ENCODE results near the gene FAM227B. TPM values are rescaled to one million over a fixed set of nuclear protein-coding genes. Genes with fewer than 3 reads are reported as not detected.

Gene FAM227B
- total RNA-seq, 1 experiment from 2014 or later, result 1.9 TPM

GRCh38 chr15:49646891-49647290, 26.3 kb upstream of the FAM227B start:
- DNase-seq, result no peak
- Mint-ChIP-seq H3K4me3 (ENCODE audit: low read depth, unreplicated experiment) (no peak overlapping the region), H3K27me3 (ENCODE audit: unreplicated experiment) (no peaks in the 10 kb centered on the region), H3K4me1 (ENCODE audit: low read depth, unreplicated experiment) (no peaks in the 10 kb centered on the region), H3K9me3 (ENCODE audit: low read depth, unreplicated experiment) (no peaks in the 10 kb centered on the region), H3K27ac (ENCODE audit: unreplicated experiment) (no peak overlapping the region), H3K36me3 (ENCODE audit: insufficient read depth, unreplicated experiment) (no peaks in the 10 kb centered on the region)
- intact Hi-C loops (cut with micrococcal nuclease; ENCODE audit: unreplicated experiment), result no loop called here
- BruUV-seq (replicated peaks), result no TSS peak
- CTCF ChIA-PET, result interaction anchor here (0.6 kb wide), 1 partner anchor 443 kb away, joined by 4 read pairs; no protein-coding TSS in a partner anchor
- TF ChIP-seq CTCF (IDR thresholded peaks at IDR 0.05; ENCODE audit: unreplicated experiment), result no peak

GRCh38 chr15:49645941-49646340, 25.3 kb upstream of the FAM227B start:
- Mint-ChIP-seq H3K27ac (ENCODE audit: unreplicated experiment) (no peak overlapping the region), H3K9me3 (ENCODE audit: low read depth, unreplicated experiment) (no peaks in the 10 kb centered on the region), H3K36me3 (ENCODE audit: insufficient read depth, unreplicated experiment) (no peaks in the 10 kb centered on the region), H3K27me3 (ENCODE audit: unreplicated experiment) (no peaks in the 10 kb centered on the region), H3K4me3 (ENCODE audit: low read depth, unreplicated experiment) (no peak overlapping the region), H3K4me1 (ENCODE audit: low read depth, unreplicated experiment) (no peaks in the 10 kb centered on the region)
- CTCF ChIA-PET, result no interaction called here
- TF ChIP-seq CTCF (IDR thresholded peaks at IDR 0.05; ENCODE audit: unreplicated experiment), result no peak
- BruUV-seq (replicated peaks), result no TSS peak
- intact Hi-C loops (cut with micrococcal nuclease; ENCODE audit: unreplicated experiment), result no loop called here
- no peak for DNase-seq

GRCh38 chr15:49645277-49645676, 24.7 kb upstream of the FAM227B start:
- Mint-ChIP-seq H3K4me3 (ENCODE audit: low read depth, unreplicated experiment) (no peak overlapping the region), H3K4me1 (ENCODE audit: low read depth, unreplicated experiment) (no peaks in the 10 kb centered on the region), H3K9me3 (ENCODE audit: low read depth, unreplicated experiment) (no peaks in the 10 kb centered on the region), H3K27me3 (ENCODE audit: unreplicated experiment) (no peaks in the 10 kb centered on the region), H3K36me3 (ENCODE audit: insufficient read depth, unreplicated experiment) (no peaks in the 10 kb centered on the region), H3K27ac (ENCODE audit: unreplicated experiment) (no peak overlapping the region)
- CTCF ChIA-PET, result no interaction called here
- no TSS peak for BruUV-seq (replicated peaks)
- no peak for DNase-seq
- intact Hi-C loops (cut with micrococcal nuclease; ENCODE audit: unreplicated experiment), result no loop called here
- TF ChIP-seq CTCF (IDR thresholded peaks at IDR 0.05; ENCODE audit: unreplicated experiment), result no peak

GRCh38 chr15:49644364-49644794, 23.8 kb upstream of the FAM227B start:
- Mint-ChIP-seq H3K27me3 (ENCODE audit: unreplicated experiment) (no peaks in the 10 kb centered on the region), H3K4me1 (ENCODE audit: low read depth, unreplicated experiment) (no peaks in the 10 kb centered on the region), H3K4me3 (ENCODE audit: low read depth, unreplicated experiment) (no peak overlapping the region), H3K27ac (ENCODE audit: unreplicated experiment) (no peak overlapping the region), H3K9me3 (ENCODE audit: low read depth, unreplicated experiment) (no peaks in the 10 kb centered on the region), H3K36me3 (ENCODE audit: insufficient read depth, unreplicated experiment) (no peaks in the 10 kb centered on the region)
- no peak for DNase-seq
- intact Hi-C loops (cut with micrococcal nuclease; ENCODE audit: unreplicated experiment), result no loop called here
- no TSS peak for BruUV-seq (replicated peaks)
- CTCF ChIA-PET, result no interaction called here
- TF ChIP-seq CTCF (IDR thresholded peaks at IDR 0.05; ENCODE audit: unreplicated experiment), result no peak

Data from Calu3 (cell line).